GM10266 (cell line): ENCODE data around the gene PODXL.

Experiments used
- DNase-seq: peaks from one replicate; pipeline ENCODE4 v3.0.0; 2012; ENCODE audit errors: extremely low spot score
- TF ChIP-seq, protein P1 (sequence below): IDR thresholded peaks from 2 replicates; pipeline ENCODE4 v1.5.1; 2012; ENCODE audit warnings: mild to moderate bottlenecking, low read depth; ENCODE audit not compliant: control insufficient read depth, insufficient read depth; ENCODE audit errors: missing control alignments

Gene PODXL

DNA sequence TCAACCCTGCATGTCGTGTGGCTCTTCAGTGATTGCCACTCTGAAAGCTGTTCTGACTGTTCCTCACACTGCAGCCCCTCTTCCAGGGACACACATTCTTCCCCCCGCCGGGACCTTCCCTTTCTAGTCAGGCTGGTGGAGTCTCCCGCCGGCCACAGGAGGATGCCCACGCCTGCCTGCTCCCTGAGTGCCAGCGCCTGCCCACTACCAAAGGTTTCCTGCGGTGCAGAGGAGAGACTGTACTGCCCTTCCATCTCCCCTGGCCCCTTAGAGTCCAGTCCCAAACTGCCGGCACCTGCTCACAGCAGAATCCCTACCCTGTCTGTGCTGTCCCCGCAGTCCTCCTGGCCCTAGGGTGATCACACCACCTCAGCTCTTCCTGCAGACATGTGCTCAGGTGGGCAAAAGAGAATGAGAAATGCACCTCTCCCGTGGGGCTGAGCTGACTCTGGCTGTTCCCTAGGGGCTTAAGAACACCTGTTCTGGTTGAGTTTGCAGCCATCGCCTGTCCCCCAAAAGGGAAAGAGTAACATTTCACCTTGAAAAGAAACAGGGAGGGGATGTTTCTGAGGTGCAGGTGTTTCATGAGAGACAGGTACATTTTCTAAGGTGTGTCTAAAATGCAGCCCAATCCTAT is 1.4 kb downstream of the PODXL start:
- no peak for DNase-seq
- TF ChIP-seq, protein P1, sequence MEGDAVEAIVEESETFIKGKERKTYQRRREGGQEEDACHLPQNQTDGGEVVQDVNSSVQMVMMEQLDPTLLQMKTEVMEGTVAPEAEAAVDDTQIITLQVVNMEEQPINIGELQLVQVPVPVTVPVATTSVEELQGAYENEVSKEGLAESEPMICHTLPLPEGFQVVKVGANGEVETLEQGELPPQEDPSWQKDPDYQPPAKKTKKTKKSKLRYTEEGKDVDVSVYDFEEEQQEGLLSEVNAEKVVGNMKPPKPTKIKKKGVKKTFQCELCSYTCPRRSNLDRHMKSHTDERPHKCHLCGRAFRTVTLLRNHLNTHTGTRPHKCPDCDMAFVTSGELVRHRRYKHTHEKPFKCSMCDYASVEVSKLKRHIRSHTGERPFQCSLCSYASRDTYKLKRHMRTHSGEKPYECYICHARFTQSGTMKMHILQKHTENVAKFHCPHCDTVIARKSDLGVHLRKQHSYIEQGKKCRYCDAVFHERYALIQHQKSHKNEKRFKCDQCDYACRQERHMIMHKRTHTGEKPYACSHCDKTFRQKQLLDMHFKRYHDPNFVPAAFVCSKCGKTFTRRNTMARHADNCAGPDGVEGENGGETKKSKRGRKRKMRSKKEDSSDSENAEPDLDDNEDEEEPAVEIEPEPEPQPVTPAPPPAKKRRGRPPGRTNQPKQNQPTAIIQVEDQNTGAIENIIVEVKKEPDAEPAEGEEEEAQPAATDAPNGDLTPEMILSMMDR, result no peak

DNA sequence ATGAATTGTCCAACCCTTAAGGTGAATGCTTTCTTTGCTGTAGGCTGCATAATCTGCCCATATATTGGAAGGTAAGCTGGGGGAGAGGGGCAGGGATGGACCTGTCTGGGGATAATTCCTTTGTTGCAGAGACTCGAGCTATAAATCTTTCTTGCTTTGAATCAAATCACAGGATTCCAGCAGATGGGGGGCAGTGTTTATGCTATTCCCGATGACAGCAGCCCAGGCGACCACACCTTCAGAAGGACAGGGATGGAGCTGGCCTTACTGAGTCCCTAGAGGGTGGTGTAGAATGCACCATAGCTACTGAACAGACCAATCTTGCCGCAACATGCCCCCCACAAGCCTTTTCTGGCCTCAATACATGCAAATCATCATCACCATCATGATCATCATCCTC is 2.5 kb downstream of the PODXL start:
- no peak for DNase-seq
- TF ChIP-seq, protein P1, result no peak

DNA sequence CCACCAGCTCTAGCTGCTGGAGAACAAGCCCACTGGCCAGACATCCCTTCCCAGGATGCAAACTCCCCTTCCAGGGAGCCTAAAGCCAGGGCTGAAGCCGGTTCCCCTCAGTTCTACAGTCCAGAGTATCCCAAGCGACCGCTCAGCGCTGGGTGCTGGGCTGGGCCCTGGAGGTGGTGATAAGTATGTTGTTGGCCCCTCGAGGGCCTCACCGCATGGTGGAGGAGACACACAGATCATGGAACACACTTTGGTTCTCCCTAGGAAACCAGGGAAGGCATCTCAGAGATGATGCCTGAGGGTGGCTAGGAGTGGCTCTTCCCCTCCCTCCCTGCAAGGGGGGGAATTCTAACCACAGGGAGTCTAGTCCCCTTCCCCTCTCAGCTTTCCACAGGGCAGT is 4.4 kb downstream of the PODXL start:
- TF ChIP-seq, protein P1, result no peak
- DNase-seq, result no peak

DNA sequence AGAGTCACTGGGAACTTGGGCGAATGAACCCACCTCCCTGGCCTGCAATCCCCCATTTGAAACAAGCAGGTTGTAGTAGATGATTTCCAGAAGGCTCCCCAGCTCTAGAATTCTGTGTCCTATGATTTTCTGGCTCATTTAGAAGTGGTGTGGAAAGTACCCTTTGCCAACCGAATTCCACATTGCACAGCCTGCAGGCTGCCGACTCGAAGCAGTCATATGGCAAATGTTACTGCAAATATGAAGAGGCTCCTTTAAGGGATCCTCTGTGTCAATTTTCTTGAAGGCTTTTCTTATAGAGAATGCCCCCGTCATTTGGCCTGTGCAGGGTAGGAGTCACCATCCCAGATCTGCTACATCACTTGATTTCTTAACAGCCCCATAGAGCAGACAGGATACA is 5.6 kb downstream of the PODXL start:
- TF ChIP-seq, protein P1, result no peak
- DNase-seq, result no peak

DNA sequence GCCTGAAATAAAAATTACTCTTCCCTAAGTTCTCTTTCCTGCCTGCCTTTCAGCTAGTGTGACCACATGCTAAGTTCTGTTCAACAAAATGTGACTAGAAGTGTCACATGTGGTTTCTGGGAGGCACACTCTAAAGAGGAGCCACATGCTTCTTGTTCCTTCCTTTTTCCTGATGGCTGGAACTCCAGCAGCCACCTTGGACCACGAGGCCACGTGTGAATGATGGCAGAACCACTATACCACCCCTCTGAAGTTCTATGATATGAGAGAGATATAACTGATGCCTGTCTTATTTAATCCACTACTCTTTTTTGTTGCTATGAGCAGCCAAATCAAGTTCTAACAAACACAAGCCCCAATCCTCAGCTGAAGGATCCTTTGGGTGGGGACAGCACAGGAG is 8.1 kb downstream of the PODXL start:
- TF ChIP-seq, protein P1, result no peak
- no peak for DNase-seq

DNA sequence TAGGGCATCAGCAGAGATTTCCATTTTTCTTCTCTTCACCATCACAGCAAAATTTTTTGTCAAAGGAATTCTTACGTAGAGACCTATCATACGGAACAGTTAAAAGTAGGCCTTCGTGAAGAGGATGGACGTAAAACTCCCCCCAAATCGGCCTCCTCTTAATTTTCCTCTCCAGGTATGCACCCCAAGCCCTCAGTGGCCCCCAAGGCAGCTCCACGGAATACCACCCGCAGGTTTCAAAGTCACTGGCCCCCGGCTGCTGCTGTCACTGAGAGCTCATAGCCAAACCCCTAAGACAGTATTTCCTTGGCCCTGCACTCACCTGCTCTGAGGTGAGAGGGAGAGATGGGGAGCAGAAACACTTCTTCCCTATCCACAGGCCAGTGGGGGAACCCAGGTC is 8.8 kb downstream of the PODXL start:
- TF ChIP-seq, protein P1, result no peak
- DNase-seq, result no peak

DNA sequence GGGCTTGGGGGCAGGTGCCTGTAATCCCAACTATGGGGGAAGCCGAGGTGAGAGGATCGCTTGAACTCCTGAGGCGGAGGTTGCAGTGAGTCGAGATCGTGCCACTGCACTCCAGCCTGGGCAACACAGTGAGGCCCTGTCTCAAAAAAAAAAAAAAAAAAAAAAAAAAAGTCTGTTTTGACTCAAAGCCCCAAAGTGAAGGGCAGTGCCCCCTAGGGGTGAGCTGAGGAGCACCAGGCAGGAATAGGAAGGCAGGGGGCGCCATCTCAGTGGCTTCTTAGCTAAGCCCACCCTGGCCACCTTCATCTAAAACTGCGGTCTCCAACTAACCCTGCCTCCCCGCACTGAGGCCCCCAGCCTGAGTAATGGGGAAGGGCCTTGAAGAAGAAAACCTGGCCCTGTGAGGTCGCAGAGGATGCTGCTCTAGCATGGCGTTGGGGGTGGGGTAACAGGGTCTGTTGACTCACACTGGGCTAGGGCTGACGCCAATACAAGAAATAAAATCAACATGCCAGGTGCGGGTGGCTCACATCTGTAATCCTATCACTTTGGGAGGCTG is 9.8 kb downstream of the PODXL start:
- peak; percentile 67 for DNase-seq

More for the DNA sequence above, 9.8 kb downstream of the PODXL start:
- TF ChIP-seq, protein P1, result peak; percentile 73
